Parathyroid adenoma (tissue), 2 donors: ENCODE data around the gene CD244.

Source experiments
- H2AFZ ChIP-seq: fragments of 300-600 bp; sonication (generic); one replicate; pipeline ENCODE4 v1.7.0; 2017; ENCODE audit warnings: antibody characterized with exemption, mild to moderate bottlenecking
- H3K27ac ChIP-seq: fragments of 300-600 bp; sonication (generic); one replicate; pipeline ENCODE4 v1.7.0; 2017
- H3K27me3 ChIP-seq: fragments of 300-600 bp; sonication (generic); one replicate; pipeline ENCODE4 v1.7.0; 2017; ENCODE audit warnings: low read length; ENCODE audit not compliant: control insufficient read depth, insufficient read depth
- H3K36me3 ChIP-seq: fragments of 300-600 bp; sonication (generic); one replicate; pipeline ENCODE4 v1.7.0; 2017; ENCODE audit warnings: low read length; ENCODE audit not compliant: control insufficient read depth, insufficient read depth
- H3K4me1 ChIP-seq: fragments of 300-600 bp; sonication (generic); one replicate; pipeline ENCODE4 v1.7.0; 2017; ENCODE audit warnings: control low read depth
- H3K4me2 ChIP-seq: fragments of 300-600 bp; sonication (generic); one replicate; pipeline ENCODE4 v1.7.0; 2017; ENCODE audit warnings: low read length
- H3K4me3 ChIP-seq: fragments of 300-600 bp; sonication (generic); one replicate; pipeline ENCODE4 v1.7.0; 2017; ENCODE audit warnings: low read depth, low read length
- H3K79me2 ChIP-seq: fragments of 300-600 bp; sonication (generic); one replicate; pipeline ENCODE4 v1.7.0; 2017; ENCODE audit warnings: control low read depth
- H3K9ac ChIP-seq: fragments of 300-600 bp; sonication (generic); one replicate; pipeline ENCODE4 v1.7.0; 2017; ENCODE audit warnings: mild to moderate bottlenecking
- H3K9me3 ChIP-seq: fragments of 300-600 bp; sonication (generic); one replicate; pipeline ENCODE4 v1.7.0; 2017; ENCODE audit warnings: low read length; ENCODE audit not compliant: control insufficient read depth
- CTCF ChIP-seq: fragments of 300-600 bp; sonication (generic); IDR thresholded peaks from one replicate; pipeline ENCODE4 v1.7.0; 2017; ENCODE audit warnings: antibody characterized with exemption, mild to moderate bottlenecking
- donor health status: primary hyperparathyroidism.

CD244 gene

GRCh38 chr1:160808289-160808688 lies 54.4 kb downstream of the CD244 start:
- H3K4me2 ChIP-seq, result no peak overlapping the region
- H2AFZ ChIP-seq, result no peak overlapping the region
- no peaks in the 10 kb centered on the region for H3K36me3 ChIP-seq
- H3K79me2 ChIP-seq, result no peaks in the 10 kb centered on the region
- TF ChIP-seq CTCF, result no peak
- no peak overlapping the region for H3K27ac ChIP-seq
- no peaks in the 10 kb centered on the region for H3K4me1 ChIP-seq
- H3K9ac ChIP-seq, result no peak overlapping the region
- H3K4me3 ChIP-seq, result no peak overlapping the region
- no peaks in the 10 kb centered on the region for H3K27me3 ChIP-seq
- H3K9me3 ChIP-seq, result no peaks in the 10 kb centered on the region

- Histone ChIP-seq H2AFZ (no peak overlapping the region), H3K4me2 (no peak overlapping the region), H3K79me2 (no peaks in the 10 kb centered on the region), H3K36me3 (no peaks in the 10 kb centered on the region), H3K27ac (no peak overlapping the region), H3K9ac (no peak overlapping the region), H3K4me3 (no peak overlapping the region), H3K27me3 (no peaks in the 10 kb centered on the region), H3K9me3 (no peaks in the 10 kb centered on the region), H3K4me1 (no peaks in the 10 kb centered on the region)
- no peak for TF ChIP-seq CTCF
Observed at GRCh38 chr1:160807738-160808137, 54.9 kb downstream of the CD244 start.

GRCh38 chr1:160807247-160807646 lies 55.4 kb downstream of the CD244 start:
- no peak for TF ChIP-seq CTCF
- Histone ChIP-seq H3K4me1 (no peaks in the 10 kb centered on the region), H3K4me3 (no peak overlapping the region), H3K9ac (no peak overlapping the region), H3K27ac (no peak overlapping the region), H2AFZ (no peak overlapping the region), H3K9me3 (no peaks in the 10 kb centered on the region), H3K4me2 (no peak overlapping the region), H3K27me3 (no peaks in the 10 kb centered on the region), H3K79me2 (no peaks in the 10 kb centered on the region), H3K36me3 (no peaks in the 10 kb centered on the region)

- H3K4me2 ChIP-seq, result no peak overlapping the region
- no peak overlapping the region for H3K27ac ChIP-seq
- H3K4me3 ChIP-seq, result no peak overlapping the region
- no peak overlapping the region for H2AFZ ChIP-seq
- TF ChIP-seq CTCF, result no peak
- no peaks in the 10 kb centered on the region for H3K4me1 ChIP-seq
- no peaks in the 10 kb centered on the region for H3K27me3 ChIP-seq
- no peaks in the 10 kb centered on the region for H3K79me2 ChIP-seq
- H3K9ac ChIP-seq, result no peak overlapping the region
- H3K9me3 ChIP-seq, result no peaks in the 10 kb centered on the region
- H3K36me3 ChIP-seq, result no peaks in the 10 kb centered on the region
Observed at GRCh38 chr1:160806784-160807183, 55.9 kb downstream of the CD244 start.

GRCh38 chr1:160806109-160806665 lies 56.5 kb downstream of the CD244 start:
- Histone ChIP-seq H3K4me3 (no peak overlapping the region), H3K4me2 (no peak overlapping the region), H3K27ac (no peak overlapping the region), H3K36me3 (no peaks in the 10 kb centered on the region), H3K4me1 (no peaks in the 10 kb centered on the region), H3K79me2 (no peaks in the 10 kb centered on the region), H3K9me3 (no peaks in the 10 kb centered on the region), H3K9ac (no peak overlapping the region), H3K27me3 (no peaks in the 10 kb centered on the region), H2AFZ (no peak overlapping the region)
- TF ChIP-seq CTCF, result no peak
